Activated CD4-positive, alpha-beta T cell treated with anti-CD3 and anti-CD28 coated beads, Interleukin-2, amount 50 U/mL, for 16 hours (primary cell): ENCODE measurements around the gene CREBL2.
"Not testable (repeated sequence)": the region's sequence is repeated elsewhere in the genome, so short reads cannot be mapped to it uniquely, and the experiment has no call there.

ENCODE experiments used
- DNase-seq: peaks from one replicate; pipeline ENCODE4 v3.0.0-alpha.2; 2020

The CREBL2 gene

DNA sequence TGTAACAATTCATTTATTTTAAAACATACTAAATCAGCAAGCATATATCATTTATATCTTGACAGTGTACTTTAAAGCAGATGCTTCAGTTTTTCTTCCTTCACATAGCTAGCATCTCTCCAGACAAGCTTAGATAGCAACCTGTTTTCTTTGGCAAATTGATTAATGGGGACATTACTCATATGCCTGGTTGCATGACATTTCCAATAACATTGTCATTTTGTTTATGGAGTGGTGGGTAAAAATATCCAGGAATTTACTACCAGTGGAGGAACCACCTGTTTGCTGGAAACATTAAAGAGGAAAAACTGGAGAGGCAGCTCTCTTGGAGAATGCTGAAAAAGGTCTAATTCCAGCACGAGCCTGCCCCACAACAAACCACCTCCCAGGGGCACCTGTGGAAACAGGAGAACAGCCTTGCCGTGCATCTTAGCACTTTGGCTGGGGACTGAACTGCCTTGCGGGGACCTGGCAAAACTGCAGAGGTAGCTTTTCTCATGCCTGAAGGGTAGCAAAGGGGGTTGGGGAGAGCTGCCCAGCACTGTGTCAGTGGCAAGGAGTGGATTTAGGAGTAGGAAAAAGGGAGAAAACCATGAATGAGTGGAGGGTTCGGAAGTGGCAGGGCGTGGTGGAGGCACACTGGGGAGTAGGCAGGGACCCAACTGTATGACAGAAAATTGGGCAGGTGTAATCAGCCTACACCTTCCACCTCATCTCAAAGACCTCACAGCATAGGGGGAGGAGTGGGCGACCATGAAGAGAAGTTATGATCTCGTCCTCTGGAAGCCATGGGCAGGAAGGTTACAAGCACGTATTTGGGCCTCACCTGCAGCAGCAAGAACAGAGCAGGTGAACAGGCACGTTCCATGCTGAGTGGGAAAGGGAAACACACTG lies 11.7 kb upstream of the CREBL2 start:
- no peak for DNase-seq

DNA sequence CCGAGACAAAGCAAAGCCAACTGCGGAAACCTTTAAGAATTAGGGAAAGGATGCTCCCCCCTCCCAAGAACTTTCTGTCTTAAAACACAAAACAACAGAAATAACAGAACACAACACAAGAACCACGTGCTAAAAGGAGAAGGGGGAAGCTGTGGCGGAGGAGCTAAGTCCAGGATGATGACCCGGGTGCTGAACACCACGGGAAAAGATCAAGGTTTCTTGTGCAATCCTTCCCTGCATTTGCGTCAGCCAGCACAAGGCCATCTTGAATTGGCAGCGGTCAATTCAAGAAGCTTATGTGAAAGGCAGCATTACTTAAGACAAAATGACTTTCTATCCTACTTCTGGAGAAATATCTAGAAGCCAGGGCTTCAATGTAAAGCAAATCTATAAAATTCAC lies 11.0 kb upstream of the CREBL2 start:
- DNase-seq, result no peak

DNA sequence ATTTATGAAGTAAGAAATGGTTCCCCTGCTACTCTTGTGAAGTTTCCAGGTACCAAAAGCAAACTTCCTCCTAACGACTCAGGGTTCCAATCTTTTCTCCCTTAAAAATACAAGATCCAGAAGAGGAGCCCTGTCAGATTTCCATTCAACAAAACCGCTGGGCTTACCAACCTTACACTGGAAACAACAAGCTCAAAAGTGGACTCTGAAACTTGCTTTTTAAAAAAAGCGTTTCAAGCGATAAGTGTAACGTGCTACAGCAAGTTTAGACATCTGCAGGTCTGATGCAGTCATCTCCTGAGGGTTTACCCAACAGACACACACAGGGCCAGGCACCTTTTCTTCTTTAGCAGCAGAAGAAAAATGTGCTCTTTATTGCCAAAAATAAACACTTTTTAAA lies 6.9 kb upstream of the CREBL2 start:
- DNase-seq, result no peak

DNA sequence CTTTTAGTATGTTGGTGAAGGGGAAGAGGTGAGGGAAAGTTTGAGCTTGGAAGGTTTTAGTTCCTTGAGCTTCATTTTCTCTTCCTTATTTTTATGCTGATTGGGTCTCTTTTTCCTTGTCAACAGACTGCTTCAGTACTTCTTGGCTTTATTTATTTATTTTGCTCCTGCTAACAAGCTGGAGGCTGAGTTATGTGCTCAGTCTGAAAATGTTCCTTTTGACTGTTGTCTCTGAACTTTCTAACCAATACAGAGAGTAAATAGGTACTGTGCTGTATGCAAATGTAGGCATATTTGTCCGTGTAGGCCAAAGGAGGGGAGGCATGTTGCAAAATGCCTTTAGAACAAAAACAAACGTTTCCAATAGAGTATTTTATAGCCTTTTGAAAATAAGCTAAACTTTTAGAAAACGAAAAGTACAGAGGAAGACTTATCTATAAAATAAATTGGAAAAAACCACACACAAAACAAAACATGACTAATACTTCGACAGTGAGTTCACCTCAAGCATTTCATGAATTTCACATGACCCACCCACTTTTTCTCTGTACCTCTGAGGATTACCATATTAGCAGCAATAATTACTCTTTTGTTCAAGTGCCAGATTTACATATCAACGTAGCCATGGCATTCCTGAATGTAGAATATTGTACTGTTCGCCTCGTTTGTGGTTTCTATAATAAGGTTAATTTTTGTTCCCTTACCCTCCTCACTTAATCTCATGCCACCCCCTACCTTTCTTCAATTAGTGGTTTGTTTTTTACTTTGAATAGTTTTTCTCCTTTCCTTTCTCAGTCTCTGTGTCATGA lies 4.7 kb upstream of the CREBL2 start:
- peak; percentile 60 for DNase-seq

DNA sequence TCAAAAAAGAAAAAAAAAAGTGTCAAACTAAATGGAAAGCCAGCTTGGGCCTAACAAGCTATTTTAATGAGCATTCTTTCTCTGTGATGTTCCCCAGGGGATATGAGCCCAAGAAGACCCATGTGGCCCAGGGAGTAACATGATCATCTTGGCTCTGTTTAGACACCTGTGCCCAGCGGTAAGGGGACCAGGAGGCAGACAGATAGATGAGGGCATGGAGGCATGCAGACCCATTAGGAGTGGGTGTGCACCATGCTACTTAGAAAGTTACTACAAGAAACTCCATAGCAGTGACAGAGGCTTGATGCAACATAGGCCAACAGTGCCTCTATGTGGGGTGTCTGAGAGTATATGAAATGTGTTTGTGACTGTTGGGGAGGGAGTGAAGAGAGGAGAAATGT lies 3.1 kb upstream of the CREBL2 start:
- peak; percentile 31 for DNase-seq

DNA sequence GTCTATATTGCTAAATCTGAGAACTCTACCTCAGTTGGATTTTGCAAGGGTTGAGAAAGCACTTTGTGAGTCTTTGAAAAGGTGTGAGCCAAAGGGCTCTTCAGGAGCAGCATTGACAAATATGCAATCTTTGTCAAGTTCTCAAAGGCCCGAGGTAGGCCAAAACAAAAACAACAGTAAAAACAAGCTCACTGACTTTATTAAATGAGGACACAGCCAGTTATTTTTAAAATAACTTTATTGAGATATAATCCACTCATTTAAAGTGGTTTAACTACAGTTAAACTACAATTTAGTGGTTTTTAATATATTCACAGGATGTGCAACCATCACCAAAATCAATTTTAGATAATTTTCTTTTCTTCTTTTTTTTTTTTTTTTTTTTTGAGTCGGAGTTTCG lies 2.0 kb upstream of the CREBL2 start:
- DNase-seq, result no peak

DNA sequence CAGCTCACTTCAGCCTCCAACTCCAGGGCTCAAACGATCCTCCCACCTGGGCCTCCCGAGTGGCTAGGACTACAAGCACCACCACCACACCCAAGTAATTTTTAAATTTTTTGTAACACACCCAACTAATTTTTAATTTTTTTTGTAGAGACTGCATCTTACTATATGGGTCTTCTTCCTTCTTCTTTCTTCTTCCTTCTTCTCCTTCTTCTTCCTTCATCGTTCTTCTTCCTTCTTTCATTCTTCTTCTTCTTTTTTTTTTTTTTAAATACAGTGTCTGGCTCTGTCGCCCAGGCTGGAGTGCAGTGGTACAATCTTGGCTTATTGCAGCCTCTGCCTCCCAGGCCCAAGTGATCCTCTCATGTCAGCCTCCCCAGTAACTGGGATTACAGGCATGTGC lies 965 bp upstream of the CREBL2 start:
- DNase-seq, result no peak

DNA sequence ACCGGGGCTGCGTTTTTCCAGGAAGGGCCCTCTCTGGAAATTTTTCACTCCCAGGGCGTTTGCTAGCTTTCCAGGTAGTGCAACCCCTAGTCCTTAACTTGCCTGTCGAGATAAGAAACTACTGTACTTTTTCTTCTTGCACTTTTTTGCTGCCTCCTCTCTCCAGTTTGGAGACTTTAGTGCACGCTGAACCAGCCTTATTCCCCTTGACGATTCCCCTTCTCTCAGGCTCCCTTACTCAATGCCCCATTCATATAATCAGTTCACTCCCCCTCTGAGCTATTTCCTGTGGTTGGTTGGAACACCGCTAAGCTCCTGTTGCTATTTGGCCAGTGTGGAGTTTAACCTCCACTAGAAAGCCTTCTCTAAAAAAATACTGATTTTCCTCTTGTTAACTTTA lies 682 bp downstream of the CREBL2 start:
- peak; percentile 58 for DNase-seq

DNA sequence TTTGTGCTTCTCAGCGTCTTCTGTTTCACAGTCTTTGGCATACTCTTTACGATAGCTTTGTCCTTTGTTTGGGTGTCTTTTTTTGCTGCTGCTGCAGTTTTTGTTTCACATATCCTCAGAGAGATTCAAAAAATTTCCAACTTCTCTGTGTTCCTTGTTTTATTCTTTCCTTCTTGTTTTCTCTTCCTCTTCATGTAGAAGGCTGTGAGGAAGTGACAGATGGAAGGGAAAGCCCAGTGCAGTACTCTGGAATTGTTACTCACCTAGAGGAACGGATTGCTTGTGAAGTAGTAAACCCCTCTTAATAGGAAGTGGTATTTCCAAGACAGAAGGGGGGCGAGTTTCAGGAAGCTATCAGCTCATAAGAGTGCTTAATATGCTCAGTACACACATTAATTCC lies 1.7 kb downstream of the CREBL2 start:
- no peak for DNase-seq

DNA sequence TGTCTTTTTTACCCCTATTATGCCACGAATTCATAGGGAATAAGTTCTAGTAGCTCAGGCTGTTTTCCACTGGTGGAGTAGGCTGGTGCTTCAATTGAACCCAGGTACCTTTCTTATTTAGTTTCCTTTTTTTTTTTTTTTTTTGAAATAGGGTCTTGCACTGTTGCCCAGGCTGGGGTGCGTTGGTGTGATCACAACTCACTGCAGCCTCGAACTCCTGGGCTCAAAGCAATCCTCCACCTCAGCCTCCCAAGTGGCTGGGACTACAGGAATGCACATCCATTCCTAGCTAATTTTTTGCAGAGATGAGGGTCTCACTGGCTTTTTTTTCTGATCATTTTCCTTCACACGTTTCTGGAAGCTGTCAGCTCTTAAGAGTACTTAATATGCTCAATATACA lies 2.7 kb downstream of the CREBL2 start:
- no peak for DNase-seq

DNA sequence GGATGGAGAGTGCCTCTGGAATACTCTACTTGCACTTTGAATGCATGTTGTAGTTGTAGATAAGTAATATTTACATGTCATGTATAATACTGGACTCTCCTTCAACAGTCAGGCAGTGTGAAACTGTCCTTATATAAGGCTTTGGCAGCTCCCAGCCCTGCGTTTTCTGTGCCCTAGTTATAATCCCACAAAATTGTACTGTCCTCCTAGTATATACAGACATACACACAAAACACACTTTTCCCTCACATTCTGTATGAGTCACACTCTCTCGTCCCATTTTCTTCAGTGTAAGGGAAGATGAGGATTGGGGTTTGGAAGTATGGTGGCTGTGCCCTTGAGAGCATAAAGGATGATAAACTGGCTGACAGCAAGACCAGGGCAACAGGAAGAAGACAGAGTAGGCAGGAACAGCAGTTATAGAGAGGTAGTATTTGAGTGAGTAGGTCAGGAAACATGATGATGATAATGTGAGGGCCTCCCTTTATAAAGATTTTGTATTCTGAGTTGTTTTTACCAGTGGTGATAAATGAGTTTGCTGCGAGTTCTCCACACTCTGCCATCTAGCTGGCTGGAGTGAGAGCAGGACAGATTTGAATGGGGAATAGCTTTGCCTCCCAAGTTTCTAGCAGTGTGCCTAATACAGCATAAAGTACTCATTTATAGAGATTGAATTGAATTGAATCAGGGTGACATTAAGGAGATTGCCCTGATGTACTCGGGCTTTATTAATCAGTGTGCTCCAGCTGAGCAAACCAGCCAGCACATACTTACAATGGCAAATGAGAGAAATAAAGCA lies 5.0 kb downstream of the CREBL2 start:
- no peak for DNase-seq

DNA sequence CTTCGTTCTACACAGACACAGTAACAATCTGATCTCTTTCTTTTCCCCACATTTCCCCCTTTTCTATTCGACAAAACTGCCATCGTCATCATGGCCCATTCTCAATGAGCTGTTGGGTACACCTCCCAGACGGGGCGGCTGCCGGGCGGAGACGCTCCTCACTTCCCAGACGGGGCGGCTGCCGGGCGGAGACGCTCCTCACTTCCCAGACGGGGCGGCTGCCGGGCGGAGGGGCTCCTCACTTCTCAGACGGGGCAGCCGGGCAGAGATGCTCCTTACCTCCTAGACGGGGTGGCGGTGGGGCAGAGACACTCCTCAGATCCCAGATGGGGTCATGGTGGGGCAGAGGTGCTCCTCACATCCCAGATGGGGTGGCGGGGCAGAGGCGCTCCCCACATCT lies 6.4 kb downstream of the CREBL2 start:
- DNase-seq, result not testable (repeated sequence)

DNA sequence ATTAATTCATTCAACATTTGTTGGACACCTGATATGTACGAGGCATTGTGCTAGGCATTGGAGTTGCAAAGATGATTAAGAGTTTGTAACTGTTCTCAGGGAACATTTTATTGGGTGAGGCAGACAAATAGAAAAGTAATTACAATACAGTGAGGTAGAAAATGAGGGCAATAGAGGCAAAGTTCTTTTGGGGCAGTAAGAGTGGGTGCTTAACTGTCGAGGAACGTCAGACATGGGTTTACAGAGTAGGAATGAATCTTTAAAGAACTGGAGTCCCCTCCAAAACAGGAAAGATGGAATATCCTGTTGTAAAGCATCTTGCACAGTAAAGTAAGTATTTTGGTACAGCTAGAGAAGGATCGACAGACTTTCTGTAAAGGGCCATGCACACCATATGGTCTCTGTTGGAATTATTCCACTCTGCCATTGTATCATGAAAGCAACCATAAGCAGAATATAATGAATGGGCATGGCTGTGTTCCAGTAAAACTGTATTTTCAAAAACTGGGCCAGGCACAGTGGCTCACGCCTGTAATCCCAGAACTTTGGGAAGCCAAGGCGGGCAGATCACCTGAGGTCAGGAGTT lies 9.1 kb downstream of the CREBL2 start:
- no peak for DNase-seq

DNA sequence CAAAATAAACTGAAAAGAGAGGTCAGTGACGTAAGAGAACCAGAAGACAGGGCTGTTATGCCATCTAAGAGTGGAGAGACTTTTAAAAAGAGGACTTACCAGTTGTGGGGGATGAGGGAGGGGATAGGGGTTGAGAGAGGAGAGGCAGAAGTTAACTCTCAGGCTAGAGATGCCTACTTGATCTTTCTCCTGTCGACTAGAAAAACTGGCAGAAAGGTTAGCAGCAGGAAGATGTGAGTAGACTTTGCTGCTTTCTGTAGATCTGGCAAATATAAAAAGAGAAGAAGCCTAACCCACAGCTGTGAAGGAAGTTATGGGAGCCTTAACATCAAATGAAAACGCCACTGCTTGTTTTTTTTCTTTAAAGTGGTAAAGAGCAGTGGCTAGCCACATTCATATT lies 10.7 kb downstream of the CREBL2 start:
- DNase-seq, result no peak

DNA sequence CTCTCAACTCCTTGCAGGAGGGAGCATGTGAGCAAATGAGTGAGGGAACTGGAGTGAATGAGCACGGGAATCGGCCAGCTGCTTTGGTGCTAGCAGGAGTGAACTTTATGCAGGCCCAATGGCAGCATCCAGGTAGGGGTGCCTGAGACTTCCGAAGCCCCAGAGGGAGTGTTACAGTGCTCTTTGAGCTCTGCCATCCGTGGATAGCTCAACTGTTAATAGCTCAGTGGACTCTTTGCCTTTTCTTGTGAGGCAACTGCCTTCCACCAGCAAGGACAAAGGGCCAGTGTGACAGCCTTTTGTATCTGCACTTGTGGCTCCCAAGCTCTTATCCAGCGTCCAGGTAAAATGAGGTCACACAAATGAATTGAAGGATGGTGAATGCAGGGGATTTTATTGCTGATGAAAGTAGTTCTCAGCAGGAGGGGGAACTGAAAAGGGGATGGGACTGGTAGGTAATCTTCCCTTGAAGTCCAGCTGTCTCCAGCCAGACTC lies 12.9 kb downstream of the CREBL2 start:
- DNase-seq, result no peak

DNA sequence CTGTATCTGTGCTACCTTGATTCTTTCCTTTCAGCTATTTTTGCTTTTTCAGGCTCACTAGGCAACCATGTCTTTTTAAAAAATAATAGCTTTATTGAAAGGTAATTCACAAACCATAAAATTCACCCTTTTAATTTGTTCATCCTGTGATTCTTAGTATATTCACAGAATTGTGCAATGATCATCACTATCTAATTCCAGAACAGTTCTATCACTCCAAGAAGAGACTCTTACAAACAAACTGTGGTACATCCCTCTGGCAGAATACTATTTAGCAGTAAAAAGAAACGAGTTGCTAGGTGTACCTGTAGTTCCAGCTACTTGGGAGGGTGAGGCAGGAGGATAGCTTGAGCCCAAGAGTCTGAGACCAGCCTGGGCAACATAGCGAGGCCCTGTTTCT lies 14.8 kb downstream of the CREBL2 start:
- no peak for DNase-seq

DNA sequence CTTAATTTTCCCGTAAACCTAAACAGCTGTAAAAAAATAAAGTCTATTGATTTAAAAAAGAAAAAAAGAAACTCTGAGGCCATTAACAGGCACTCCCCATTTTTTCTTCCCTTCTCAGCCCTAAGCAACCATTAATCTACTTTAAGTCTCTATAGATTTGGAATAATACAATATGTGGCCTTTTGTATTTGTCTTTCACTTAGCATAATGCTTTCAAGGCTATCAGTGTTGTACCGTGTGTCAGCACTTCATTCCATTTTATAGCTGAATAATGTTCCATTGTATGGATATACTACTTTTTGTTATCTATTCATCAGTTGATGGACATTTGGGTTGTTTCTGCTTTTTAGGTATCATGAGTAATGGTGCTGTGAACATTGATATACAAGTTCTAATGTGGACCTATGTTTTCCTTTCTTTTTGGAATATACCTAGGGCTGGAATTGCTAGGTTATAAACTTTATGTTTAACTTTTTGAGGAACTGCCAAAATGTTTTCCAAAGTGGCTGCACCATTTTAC lies 15.7 kb downstream of the CREBL2 start:
- no peak for DNase-seq

DNA sequence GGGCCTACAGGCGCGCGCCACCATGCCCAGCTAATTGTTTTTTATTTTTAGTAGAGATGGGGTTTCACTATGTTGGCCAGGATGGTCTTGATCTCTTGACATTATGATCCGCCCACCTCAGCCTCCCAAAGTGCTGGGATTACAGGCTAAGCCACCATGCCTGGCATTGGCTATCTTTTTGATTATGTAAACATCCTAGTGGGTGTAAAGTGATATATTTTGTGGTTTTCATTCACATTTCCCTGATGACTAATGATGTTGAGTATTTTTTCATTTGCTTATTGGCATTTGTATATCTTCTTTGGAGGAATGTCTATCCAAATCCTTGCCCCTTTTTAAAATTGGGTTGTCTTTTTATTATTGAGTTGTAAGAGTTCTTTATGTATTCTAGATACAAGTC lies 16.3 kb downstream of the CREBL2 start:
- DNase-seq, result no peak

DNA sequence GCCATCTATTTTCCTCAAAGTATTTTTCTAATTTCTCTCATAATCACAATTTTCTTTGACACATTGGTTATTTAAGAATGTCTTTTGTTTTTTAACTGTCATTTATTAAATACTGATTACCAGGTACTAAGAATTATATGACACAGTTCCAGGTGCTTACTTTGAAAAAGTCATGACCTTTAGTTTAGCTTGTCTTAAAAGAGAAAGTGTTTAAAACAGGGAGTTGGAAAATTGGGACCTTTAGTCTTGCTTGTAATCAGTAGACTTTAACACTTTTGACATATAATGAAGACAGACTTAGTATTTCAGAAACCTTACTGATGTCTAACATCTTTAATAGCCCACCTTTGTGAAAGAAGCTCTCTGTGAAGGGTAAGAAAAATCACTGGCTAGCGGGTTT lies 19.2 kb downstream of the CREBL2 start:
- no peak for DNase-seq

DNA sequence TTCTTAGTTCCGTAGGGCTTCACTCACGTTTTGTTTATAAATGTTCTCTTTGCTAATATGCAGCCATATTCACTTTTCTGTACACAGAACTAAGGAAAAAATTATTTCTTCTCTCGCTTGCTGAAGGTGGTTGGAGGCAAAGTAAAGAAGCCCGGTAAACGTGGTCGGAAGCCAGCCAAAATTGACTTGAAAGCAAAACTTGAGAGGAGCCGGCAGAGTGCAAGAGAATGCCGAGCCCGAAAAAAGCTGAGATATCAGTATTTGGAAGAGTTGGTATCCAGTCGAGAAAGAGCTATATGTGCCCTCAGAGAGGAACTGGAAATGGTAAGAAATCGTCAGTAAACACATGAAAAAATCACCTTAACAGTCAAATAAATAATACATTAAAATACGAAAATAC lies 24.0 kb downstream of the CREBL2 start:
- DNase-seq, result no peak

DNA sequence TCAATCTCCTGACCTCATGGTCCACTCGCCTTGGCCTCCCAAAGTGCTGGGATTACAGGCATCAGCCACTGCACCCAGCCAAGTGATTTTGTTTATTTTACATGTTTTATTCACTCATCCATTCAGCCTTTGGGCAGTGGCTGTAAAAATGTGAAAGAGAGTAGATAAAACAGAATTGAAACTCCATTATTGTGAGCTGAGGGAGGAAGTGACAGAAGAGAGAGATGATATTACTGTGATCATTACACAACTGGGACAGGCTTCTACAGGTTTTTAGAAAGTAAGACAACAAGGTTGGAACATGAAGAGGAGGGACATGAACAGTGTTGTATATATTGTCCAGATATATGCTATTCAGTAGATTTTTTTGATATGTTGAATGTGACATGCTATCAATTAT lies 25.0 kb downstream of the CREBL2 start:
- peak; percentile 49 for DNase-seq

DNA sequence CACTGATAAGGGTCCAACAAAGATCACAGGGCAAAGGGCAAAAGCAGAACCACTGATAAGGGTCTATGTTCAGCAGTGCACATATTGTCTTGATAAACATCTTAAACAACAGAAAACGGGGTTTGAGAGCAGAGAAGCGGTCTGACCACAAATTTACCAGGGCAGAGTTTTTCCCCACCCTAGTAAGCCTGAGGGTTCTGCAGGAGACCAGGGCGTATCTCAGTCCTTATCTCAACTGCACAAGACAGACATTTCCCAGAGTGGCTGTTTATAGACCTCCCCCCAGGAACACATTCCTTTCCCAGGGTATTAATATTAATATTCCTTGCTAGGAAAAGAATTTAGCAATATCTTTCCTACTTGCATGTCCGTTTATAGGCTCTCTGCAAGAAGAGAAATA lies 28.3 kb downstream of the CREBL2 start:
- DNase-seq, result not testable (repeated sequence)

DNA sequence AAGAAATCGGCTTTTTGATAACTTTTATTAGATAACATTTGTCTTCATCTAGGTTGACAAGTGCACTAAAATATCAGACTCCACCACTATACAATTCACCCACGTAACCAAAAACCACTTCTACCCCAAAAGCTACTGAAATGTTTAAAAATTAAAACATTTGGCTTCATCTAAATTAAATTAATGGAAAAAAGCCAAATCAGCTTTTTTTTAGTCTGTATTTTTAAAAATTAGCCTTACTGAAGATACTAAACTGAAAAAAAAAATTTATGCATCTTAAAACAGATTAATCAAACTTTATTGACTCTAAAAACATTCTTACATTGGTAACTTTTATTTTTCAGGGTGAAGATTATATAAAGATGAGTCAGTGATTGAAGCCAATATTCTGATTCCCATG lies 30.0 kb downstream of the CREBL2 start:
- DNase-seq, result no peak
